Liver (tissue), 9 donors: ENCODE measurements around the gene SH3D19. TPM values are rescaled to one million over a fixed set of nuclear protein-coding genes. Genes with fewer than 3 reads are reported as not detected.

Experiments used
- DNase-seq: peaks from one replicate; pipeline ENCODE4 v3.0.0-alpha.2; 2017; ENCODE audit warnings: low spot score
- H3K27ac ChIP-seq, 2 donors: one replicate each; pipeline ENCODE4 v1.7.0; 2013; ENCODE audit warnings: inconsistent platforms in 2 of 2, low read length in 2 of 2, control low read depth in 1 of 2, low read depth in 1 of 2, mild to moderate bottlenecking in 1 of 2
- H3K27me3 ChIP-seq, 4 donors: one replicate each; pipeline versions ENCODE4 v1.6.1 to v1.7.0; 2013; ENCODE audit warnings: low read length in 3 of 4, inconsistent platforms in 1 of 4, mild to moderate bottlenecking in 1 of 4, moderate library complexity in 1 of 4; ENCODE audit not compliant: control insufficient read depth in 4 of 4, insufficient read depth in 4 of 4
- H3K36me3 ChIP-seq, 4 donors: one replicate each; pipeline versions ENCODE4 v1.6.1 to v1.7.0; 2013; ENCODE audit warnings: low read length in 3 of 4, mild to moderate bottlenecking in 3 of 4, low read depth in 1 of 4, moderate library complexity in 1 of 4; ENCODE audit not compliant: control insufficient read depth in 4 of 4, insufficient read depth in 3 of 4
- H3K4me1 ChIP-seq, 4 donors: one replicate each; pipeline versions ENCODE4 v1.6.1 to v1.7.0; 2013; ENCODE audit warnings: low read length in 3 of 4, mild to moderate bottlenecking in 3 of 4, moderate library complexity in 1 of 4; ENCODE audit not compliant: control insufficient read depth in 4 of 4, insufficient read depth in 4 of 4
- H3K4me3 ChIP-seq, 3 donors: one replicate each; pipeline versions ENCODE4 v1.6.1 to v1.7.0; 2013; ENCODE audit warnings: low read length in 3 of 3, control low read depth in 1 of 3, low read depth in 1 of 3, mild to moderate bottlenecking in 1 of 3
- H3K9ac ChIP-seq, 2 donors: one replicate each; pipeline ENCODE4 v1.7.0; 2013; ENCODE audit warnings: low read length in 2 of 2, mild to moderate bottlenecking in 2 of 2, moderate library complexity in 2 of 2, control low read depth in 1 of 2, low read depth in 1 of 2
- H3K9me3 ChIP-seq, 4 donors: one replicate each; pipeline versions ENCODE4 v1.6.1 to v1.7.0; 2013; ENCODE audit warnings: low read length in 3 of 4; ENCODE audit not compliant: control insufficient read depth in 4 of 4
- ATF3 ChIP-seq: IDR thresholded peaks from 2 replicates; pipeline ENCODE4 v1.6.1; 2016; ENCODE audit warnings: antibody characterized with exemption
- EGR1 ChIP-seq, 2 donors: IDR thresholded peaks; 2 replicates each; pipeline ENCODE4 v1.6.1; 2016 to 2018; ENCODE audit warnings: antibody characterized with exemption in 2 of 2, low read depth in 2 of 2
- FOXA1 ChIP-seq: IDR thresholded peaks from 2 replicates; pipeline ENCODE4 v1.6.1; 2016; ENCODE audit warnings: antibody characterized with exemption
- FOXA2 ChIP-seq: IDR thresholded peaks from 2 replicates; pipeline ENCODE4 v1.6.1; 2016; ENCODE audit warnings: antibody characterized with exemption
- GABPA ChIP-seq, 2 donors: IDR thresholded peaks in 1 of 2; conservative IDR thresholded peaks in 1 of 2; 2 replicates each; pipeline ENCODE4 v1.6.1; 2016; ENCODE audit warnings: antibody characterized with exemption in 2 of 2, mild to moderate bottlenecking in 1 of 2, moderate library complexity in 1 of 2
- HNF4A ChIP-seq, 2 donors: conservative IDR thresholded peaks; 2 replicates each; pipeline ENCODE4 v1.6.1; 2016; ENCODE audit warnings: antibody characterized with exemption in 2 of 2, mild to moderate bottlenecking in 2 of 2
- HNF4G ChIP-seq: IDR thresholded peaks from 2 replicates; pipeline ENCODE4 v1.6.1; 2016; ENCODE audit warnings: antibody characterized with exemption
- JUND ChIP-seq, 2 donors: IDR thresholded peaks; 2 replicates each; pipeline ENCODE4 v1.6.1; 2016; ENCODE audit warnings: antibody characterized with exemption in 2 of 2
- MAX ChIP-seq: IDR thresholded peaks from 2 replicates; pipeline ENCODE4 v1.6.1; 2016; ENCODE audit warnings: antibody characterized with exemption
- NR2F2 ChIP-seq: IDR thresholded peaks from 2 replicates; pipeline ENCODE4 v1.6.1; 2016; ENCODE audit warnings: antibody characterized with exemption
- RAD21 ChIP-seq, 2 donors: IDR thresholded peaks; 2 replicates each; pipeline ENCODE4 v1.6.1; 2016; ENCODE audit warnings: antibody characterized with exemption in 2 of 2, mild to moderate bottlenecking in 2 of 2
- REST ChIP-seq: IDR thresholded peaks from 2 replicates; pipeline ENCODE4 v1.6.1; 2016; ENCODE audit warnings: antibody characterized with exemption, mild to moderate bottlenecking
- RXRA ChIP-seq, 2 donors: IDR thresholded peaks; 2 replicates each; pipeline ENCODE4 v1.6.1; 2017 to 2018; ENCODE audit warnings: antibody characterized with exemption in 2 of 2, mild to moderate bottlenecking in 1 of 2
- SP1 ChIP-seq: IDR thresholded peaks from 2 replicates; pipeline ENCODE4 v1.6.1; 2018; ENCODE audit warnings: antibody characterized with exemption, mild to moderate bottlenecking
- TAF1 ChIP-seq: conservative IDR thresholded peaks from 2 replicates; pipeline ENCODE4 v1.6.1; 2016; ENCODE audit warnings: antibody characterized with exemption, mild to moderate bottlenecking
- YY1 ChIP-seq: IDR thresholded peaks from 2 replicates; pipeline ENCODE4 v1.6.1; 2016; ENCODE audit warnings: antibody characterized with exemption, mild to moderate bottlenecking
- ZBTB33 ChIP-seq: IDR thresholded peaks from 2 replicates; pipeline ENCODE4 v1.6.1; 2016; ENCODE audit warnings: antibody characterized with exemption
- WGBS: extraction: QIAGEN DNeasy Blood & Tissue Kit; methylation state at CpG from one replicate; pipeline ENCODE4 v1.1.7; 2013; 5-methylcytosine and 5-hydroxymethylcytosine counted together
- polyA plus RNA-seq, 2 donors: library from polyadenylated mRNA; stranded (reverse) in 1 of 2; unstranded in 1 of 2; fragments of 200-250 nt in 1 of 2; fragments of >200 nt in 1 of 2; fragmentation: Nextera tagmentation in 1 of 2; extraction: Ambion mirVana in 1 of 2; gene quantifications; one replicate each; pipeline versions ENCODE4 v1.2.1 to v1.2.3, GENCODE V29; 2013 to 2015
- total RNA-seq, 2 donors: library from RNA; depleted of rRNA; stranded (reverse); fragments of >200 nt; gene quantifications; one replicate each; pipeline ENCODE4 v1.2.3, GENCODE V29; 2014
- TF ChIP-seq, protein P1 (sequence below): fragments of 150-350 bp; IDR thresholded peaks from 2 replicates; pipeline ENCODE4 v1.5.1; 2017; ENCODE audit warnings: improper control_type of control experiment, low read depth, low read length; ENCODE audit not compliant: missing input control
- donor health status: healthy.
- donor health status: healthy.
- donor health status: healthy.
- donor health status: healthy.
- donor health status: healthy.

SH3D19 gene
- total and polyA plus RNA-seq, 4 donors = 11.0 to 22.2 (median 17.1) TPM

GRCh38 chr4:151114338-151114737 lies 211.1 kb downstream of the SH3D19 start:
- H3K27me3 ChIP-seq = no peaks in the 10 kb centered on the region
- H3K4me1 ChIP-seq = peaks cover 0 to 7% (median 2%) of the 10 kb centered on the region in 4 donors
- no peak overlapping the region for H3K9ac ChIP-seq
- no peak for TF ChIP-seq ZBTB33
- TF ChIP-seq NR2F2 = no peak
- TF ChIP-seq, protein P1, sequence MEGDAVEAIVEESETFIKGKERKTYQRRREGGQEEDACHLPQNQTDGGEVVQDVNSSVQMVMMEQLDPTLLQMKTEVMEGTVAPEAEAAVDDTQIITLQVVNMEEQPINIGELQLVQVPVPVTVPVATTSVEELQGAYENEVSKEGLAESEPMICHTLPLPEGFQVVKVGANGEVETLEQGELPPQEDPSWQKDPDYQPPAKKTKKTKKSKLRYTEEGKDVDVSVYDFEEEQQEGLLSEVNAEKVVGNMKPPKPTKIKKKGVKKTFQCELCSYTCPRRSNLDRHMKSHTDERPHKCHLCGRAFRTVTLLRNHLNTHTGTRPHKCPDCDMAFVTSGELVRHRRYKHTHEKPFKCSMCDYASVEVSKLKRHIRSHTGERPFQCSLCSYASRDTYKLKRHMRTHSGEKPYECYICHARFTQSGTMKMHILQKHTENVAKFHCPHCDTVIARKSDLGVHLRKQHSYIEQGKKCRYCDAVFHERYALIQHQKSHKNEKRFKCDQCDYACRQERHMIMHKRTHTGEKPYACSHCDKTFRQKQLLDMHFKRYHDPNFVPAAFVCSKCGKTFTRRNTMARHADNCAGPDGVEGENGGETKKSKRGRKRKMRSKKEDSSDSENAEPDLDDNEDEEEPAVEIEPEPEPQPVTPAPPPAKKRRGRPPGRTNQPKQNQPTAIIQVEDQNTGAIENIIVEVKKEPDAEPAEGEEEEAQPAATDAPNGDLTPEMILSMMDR = no peak
- no peak for TF ChIP-seq RAD21 (IDR thresholded peaks at IDR 0.05)
- TF ChIP-seq SP1 = no peak
- TF ChIP-seq HNF4G = no peak
- TF ChIP-seq TAF1 = no peak
- TF ChIP-seq ATF3 = no peak
- no peak for TF ChIP-seq REST
- TF ChIP-seq RXRA (IDR thresholded peaks at IDR 0.05) = no peak
- TF ChIP-seq YY1 = no peak
- no peak for TF ChIP-seq GABPA (IDR thresholded peaks at IDR 0.05 in 1 of 2, conservative IDR thresholded peaks at IDR 0.05 in 1 of 2)
- no peak for TF ChIP-seq MAX
- TF ChIP-seq FOXA1 = no peak
- TF ChIP-seq JUND (IDR thresholded peaks at IDR 0.05) = no peak
- no peak for TF ChIP-seq FOXA2
- no peak overlapping the region for H3K27ac ChIP-seq
- H3K4me3 ChIP-seq = no peak overlapping the region
- H3K36me3 ChIP-seq = peaks cover 0 to 3% (median under 1%) of the 10 kb centered on the region in 4 donors
- H3K9me3 ChIP-seq = no peaks in the 10 kb centered on the region
- no peak for DNase-seq
- 84% methylated on average over 3 of the region's 3 CpGs for WGBS

GRCh38 chr4:151110236-151110635 lies 215.2 kb downstream of the SH3D19 start:
- Histone ChIP-seq H3K36me3 (peaks cover 9 to 23% (median 15%) of the 10 kb centered on the region in 4 donors), H3K9me3 (no peaks in the 10 kb centered on the region), H3K4me3 (no peak overlapping the region), H3K27me3 (no peaks in the 10 kb centered on the region), H3K9ac (no peak overlapping the region), H3K27ac (no peak overlapping the region), H3K4me1 (no peaks in the 10 kb centered on the region)
- DNase-seq = no peak
- WGBS = over 99% methylated on average over 3 of the region's 3 CpGs
- TF ChIP-seq FOXA1 (no peak), HNF4A (conservative IDR thresholded peaks at IDR 0.05) (no peak), FOXA2 (no peak), MAX (no peak), REST (no peak), TAF1 (no peak), EGR1 (IDR thresholded peaks at IDR 0.05; ENCODE audit: low read depth in 2 of 2) (no peak), NR2F2 (no peak), ZBTB33 (no peak), RXRA (IDR thresholded peaks at IDR 0.05) (no peak), JUND (IDR thresholded peaks at IDR 0.05) (no peak), HNF4G (no peak), RAD21 (IDR thresholded peaks at IDR 0.05) (no peak)
